GM23338 (cell line): Measurements from ENCODE around the gene RABL6. TPM values are rescaled to one million over a fixed set of nuclear protein-coding genes. Genes with fewer than 3 reads are reported as not detected.

Experiments used
- ATAC-seq: fragments of 200-7000 bp; cut with Tn5 transposase; 3 replicates; pipeline ENCODE4 v1.9.1; 2020
- DNase-seq: peaks from one replicate; pipeline ENCODE4 v3.0.0-alpha.2; 2015; ENCODE audit warnings: low spot score
- H2AFZ ChIP-seq: fragments of 200-600 bp; sonication (generic); 2 replicates; pipeline ENCODE4 v1.8.0; 2016; ENCODE audit warnings: antibody characterized with exemption, mild to moderate bottlenecking, moderate library complexity
- H3F3A ChIP-seq: fragments of 200-600 bp; sonication (generic); replicated peaks from 2 replicates; pipeline ENCODE4 v1.8.0; 2017; ENCODE audit warnings: antibody characterized with exemption, mixed run types, low read depth
- H3K27ac ChIP-seq: fragments of 200-600 bp; sonication (generic); 2 replicates; pipeline ENCODE4 v1.6.1; 2016; ENCODE audit warnings: low read depth
- H3K27me3 ChIP-seq: fragments of 200-600 bp; sonication (generic); 2 replicates; pipeline ENCODE4 v1.8.0; 2016; ENCODE audit warnings: mild to moderate bottlenecking, mixed run types, moderate library complexity; ENCODE audit not compliant: insufficient read depth
- H3K36me3 ChIP-seq: fragments of 200-600 bp; sonication (generic); 2 replicates; pipeline ENCODE4 v1.8.0; 2016; ENCODE audit warnings: mild to moderate bottlenecking; ENCODE audit not compliant: insufficient read depth
- H3K4me1 ChIP-seq: fragments of 200-600 bp; sonication (generic); 2 replicates; pipeline ENCODE4 v1.8.0; 2016; ENCODE audit warnings: mild to moderate bottlenecking, moderate library complexity; ENCODE audit not compliant: insufficient read depth
- H3K4me2 ChIP-seq: fragments of 200-600 bp; sonication (generic); 2 replicates; pipeline ENCODE4 v1.7.1; 2017; ENCODE audit warnings: mixed run types
- H3K4me3 ChIP-seq: fragments of 200-600 bp; sonication (generic); 2 replicates; pipeline ENCODE4 v1.6.1; 2016; ENCODE audit warnings: mixed run types
- H3K79me2 ChIP-seq: fragments of 200-600 bp; sonication (generic); replicated peaks from 2 replicates; pipeline ENCODE4 v1.8.0; 2017; ENCODE audit warnings: mild to moderate bottlenecking; ENCODE audit not compliant: insufficient read depth
- H3K9me2 ChIP-seq: fragments of 200-600 bp; sonication (generic); 2 replicates; pipeline ENCODE4 v1.8.0; 2017; ENCODE audit not compliant: insufficient read depth
- H4K20me1 ChIP-seq: fragments of 200-600 bp; sonication (generic); replicated peaks from 2 replicates; pipeline ENCODE4 v1.8.0; 2017; ENCODE audit warnings: mild to moderate bottlenecking; ENCODE audit not compliant: insufficient read depth
- H3K27ac Mint-ChIP-seq: 2 replicates; pipeline ENCODE4 v1.8.0; 2020; ENCODE audit warnings: inconsistent platforms, mild to moderate bottlenecking, moderate library complexity, mixed read lengths
- H3K27me3 Mint-ChIP-seq: 3 replicates; pipeline ENCODE4 v1.8.0; 2022; ENCODE audit warnings: low read depth, mild to moderate bottlenecking, moderate library complexity, mixed read lengths, inconsistent platforms; ENCODE audit not compliant: insufficient read depth, poor library complexity
- H3K36me3 Mint-ChIP-seq: 3 replicates; pipeline ENCODE4 v1.8.0; 2021; ENCODE audit warnings: low read depth, mild to moderate bottlenecking, inconsistent platforms, moderate library complexity, mixed read lengths
- H3K4me1 Mint-ChIP-seq: 3 replicates; pipeline ENCODE4 v1.8.0; 2020; ENCODE audit warnings: mild to moderate bottlenecking, inconsistent platforms, mixed read lengths
- H3K4me3 Mint-ChIP-seq: 3 replicates; pipeline ENCODE4 v1.8.0; 2021; ENCODE audit warnings: moderate library complexity, mild to moderate bottlenecking, inconsistent platforms, mixed read lengths
- H3K9me3 Mint-ChIP-seq: 3 replicates; pipeline ENCODE4 v1.8.0; 2020; ENCODE audit warnings: moderate library complexity, mild to moderate bottlenecking, inconsistent platforms, mixed read lengths
- CREB1 ChIP-seq: fragments of 250-450 bp; sonication (Bioruptor Pico); IDR thresholded peaks from 2 replicates; pipeline ENCODE4 v1.5.0; 2020; ENCODE audit warnings: low read depth, mild to moderate bottlenecking, moderate library complexity
- CTCF ChIP-seq, 2 experiments: fragments of 200-600 bp in 1 of 2; sonication (generic) in 1 of 2; conservative IDR thresholded peaks; 2 replicates each; pipeline versions ENCODE4 v1.5.1 to v1.6.1; 2016 to 2017; ENCODE audit warnings: antibody characterized with exemption in 2 of 2, low read depth in 2 of 2, mild to moderate bottlenecking in 2 of 2, moderate library complexity in 1 of 2
- ETS1 ChIP-seq: IDR thresholded peaks from 2 replicates; pipeline ENCODE4 v1.6.1; 2016; ENCODE audit warnings: antibody characterized with exemption
- EZH2 ChIP-seq: fragments of 200-600 bp; sonication (generic); IDR thresholded peaks from one replicate; pipeline ENCODE4 v1.8.0; 2017; ENCODE audit warnings: antibody characterized with exemption, mild to moderate bottlenecking, low read depth; ENCODE audit not compliant: unreplicated experiment
- EZH2phosphoT487 ChIP-seq: fragments of 200-600 bp; sonication (generic); IDR thresholded peaks from one replicate; pipeline ENCODE4 v1.8.1; 2018; ENCODE audit warnings: antibody characterized with exemption; ENCODE audit not compliant: unreplicated experiment
- JUNB ChIP-seq: IDR thresholded peaks from one replicate; pipeline ENCODE4 v1.6.1; 2016; ENCODE audit warnings: antibody characterized with exemption; ENCODE audit not compliant: unreplicated experiment
- NANOG ChIP-seq: IDR thresholded peaks from 2 replicates; pipeline ENCODE4 v1.6.1; 2016; ENCODE audit warnings: antibody characterized with exemption, borderline replicate concordance
- POLR2AphosphoS5 ChIP-seq: IDR thresholded peaks from 2 replicates; pipeline ENCODE4 v1.6.1; 2016; ENCODE audit warnings: antibody characterized with exemption, low read depth
- REST ChIP-seq: IDR thresholded peaks from one replicate; pipeline ENCODE4 v1.6.1; 2018; ENCODE audit warnings: antibody characterized with exemption; ENCODE audit not compliant: unreplicated experiment
- STAT1 ChIP-seq: IDR thresholded peaks from one replicate; pipeline ENCODE4 v1.6.1; 2016; ENCODE audit warnings: antibody characterized with exemption; ENCODE audit not compliant: unreplicated experiment
- ZNF114 ChIP-seq: fragments of 250-450 bp; sonication (Bioruptor Pico); IDR thresholded peaks from 2 replicates; pipeline ENCODE4 v1.5.0; 2020; ENCODE audit warnings: mild to moderate bottlenecking, moderate library complexity
- ZNF331 ChIP-seq: fragments of 250-450 bp; sonication (Bioruptor Pico); IDR thresholded peaks from 2 replicates; pipeline ENCODE4 v1.5.0; 2020; ENCODE audit warnings: low read depth, mild to moderate bottlenecking, moderate library complexity
- ZNF462 ChIP-seq: fragments of 250-450 bp; sonication (Bioruptor Pico); IDR thresholded peaks from 2 replicates; pipeline ENCODE4 v1.5.0; 2020; ENCODE audit warnings: mild to moderate bottlenecking, moderate library complexity
- polyA plus RNA-seq: library from polyadenylated mRNA; unstranded; fragments of >200 nt; fragmentation: Nextera tagmentation; extraction: Ambion mirVana; gene quantifications from 2 replicates; pipeline ENCODE4 v1.2.1, GENCODE V29; 2016
- total RNA-seq: library from RNA; depleted of rRNA; stranded (reverse); fragments of >200 nt; shearing (Covaris generic); gene quantifications from 2 replicates; pipeline ENCODE4 v1.2.3, GENCODE V29; 2014

Gene RABL6
- total and polyA plus RNA-seq, 2 experiments from 2014 or later: 59.1 to 127 TPM

- no peak overlapping the region; the same call in 2 of the 3 replicates for H3K4me3 Mint-ChIP-seq
- DNase-seq (no peak), ATAC-seq (no peak)
- Histone ChIP-seq H3K4me3 (no peak overlapping the region), H3K4me1 (no peaks in the 10 kb centered on the region), H3K36me3 (no peaks in the 10 kb centered on the region), H2AFZ (peak overlapping the region; percentile 32; the same call in 1 of the 2 replicates), H3K9me2 (no peaks in the 10 kb centered on the region), H3K27ac (no peak overlapping the region), H3K4me2 (no peak overlapping the region), H3K27me3 (no peaks in the 10 kb centered on the region), H3F3A (0 out of 2 replicates have a peak, but pooled peaks cover 5% of the 10 kb centered on the region), H4K20me1 (no peaks in the 10 kb centered on the region), H3K79me2 (no peaks in the 10 kb centered on the region)
- peaks cover 11% of the 10 kb centered on the region for H3K9me3 Mint-ChIP-seq
- peaks cover 13% of the 10 kb centered on the region for H3K4me1 Mint-ChIP-seq
- no peaks in the 10 kb centered on the region for H3K36me3 Mint-ChIP-seq
- peaks cover 9% of the 10 kb centered on the region for H3K27me3 Mint-ChIP-seq
- H3K27ac Mint-ChIP-seq: no peak overlapping the region
- TF ChIP-seq CTCF (conservative IDR thresholded peaks at IDR 0.05; ENCODE audit: low read depth in 2 of 2): no peak
- no peak for TF ChIP-seq ZNF114 (CRISPR knock-in tag)
- TF ChIP-seq EZH2: no peak
- no peak for TF ChIP-seq EZH2phosphoT487
- TF ChIP-seq POLR2AphosphoS5: no peak
- TF ChIP-seq JUNB: no peak
- no peak for TF ChIP-seq NANOG
- no peak for TF ChIP-seq CREB1 (CRISPR knock-in tag)
- no peak for TF ChIP-seq STAT1
- no peak for TF ChIP-seq ZNF462 (CRISPR knock-in tag)
- TF ChIP-seq ZNF331 (CRISPR knock-in tag): no peak
- no peak for TF ChIP-seq ETS1
- no peak for TF ChIP-seq REST
Observed at GRCh38 chr9:136760424-136760823, 47.3 kb upstream of the RABL6 start.
